Hematopoietic multipotent progenitor cell treated with erythropoietin and hydrocortisone succinate and interleukin-3 and kit ligand, for 17 days (in vitro differentiated cells): Measurements from ENCODE around the gene NLRP6.
"Not testable (repeated sequence)": the region's sequence is repeated elsewhere in the genome, so short reads cannot be mapped to it uniquely, and the experiment has no call there.

Source experiments
- DNase-seq: peaks from one replicate; pipeline ENCODE4 v3.0.0-alpha.2; 2015; ENCODE audit warnings: low spot score

Gene NLRP6

GRCh38 chr11:325796-326591, 47.8 kb downstream of the NLRP6 start:
- DNase-seq = no peak

- no peak for DNase-seq
Measured at GRCh38 chr11:326592-326841, 48.3 kb downstream of the NLRP6 start.

- no peak for DNase-seq
Measured at GRCh38 chr11:326842-327580, 48.8 kb downstream of the NLRP6 start.

GRCh38 chr11:327581-327923, 49.3 kb downstream of the NLRP6 start:
- no peak for DNase-seq

GRCh38 chr11:328012-328411, 49.8 kb downstream of the NLRP6 start:
- DNase-seq = no peak

- not testable (repeated sequence) for DNase-seq
Measured at GRCh38 chr11:328516-329100, 50.4 kb downstream of the NLRP6 start.

GRCh38 chr11:329886-330253, 51.7 kb downstream of the NLRP6 start:
- DNase-seq = no peak

GRCh38 chr11:330307-330693, 52.1 kb downstream of the NLRP6 start:
- DNase-seq = no peak

- no peak for DNase-seq
Measured at GRCh38 chr11:330694-331357, 52.6 kb downstream of the NLRP6 start.

GRCh38 chr11:331358-332060, 53.3 kb downstream of the NLRP6 start:
- DNase-seq = no peak

- no peak for DNase-seq
Measured at GRCh38 chr11:332651-333480, 54.7 kb downstream of the NLRP6 start.

- not testable (repeated sequence) for DNase-seq
Measured at GRCh38 chr11:333616-334263, 55.5 kb downstream of the NLRP6 start.

- no peak for DNase-seq
Measured at GRCh38 chr11:334264-334994, 56.2 kb downstream of the NLRP6 start.
